Measurements from ENCODE around the gene UVRAG.

- TF ChIP-seq CTCF (IDR thresholded peaks at IDR 0.05; ENCODE audit: insufficient read depth, low read length, poor library complexity, severe bottlenecking) (no peak), EZH2phosphoT487 (conservative IDR thresholded peaks at IDR 0.05; ENCODE audit: low read length) (no peak)
Observed at GRCh38 chr11:75789521-75789920, 25.5 kb upstream of the UVRAG start.
